ENCODE results near the gene ARHGEF28. TPM values are rescaled to one million over a fixed set of nuclear protein-coding genes. Genes with fewer than 3 reads are reported as not detected.

Gene ARHGEF28
- total and polyA plus RNA-seq, 9 of the 15 experiments (the other 6 are each of a cell fraction or from before 2014, with no cell fraction given): 0.27 TPM; not detected in 8

GRCh38 chr5:73897893-73898292, 271.9 kb downstream of the ARHGEF28 start:
- FAIRE-seq: no peak
- intact Hi-C loops (cut with micrococcal nuclease): no loop called here
- no TSS peak for BruUV-seq (replicated peaks)

More at GRCh38 chr5:73897893-73898292, 271.9 kb downstream of the ARHGEF28 start:
- in situ Hi-C loops (cut with MboI): no loop called here
- TF ChIP-seq NELFE (IDR thresholded peaks at IDR 0.05; ENCODE audit: insufficient read depth, insufficient read length): no peak
- TF ChIP-seq HSF4 (CRISPR knock-in tag; IDR thresholded peaks at IDR 0.05; ENCODE audit: borderline replicate concordance): no peak
- TF ChIP-seq USF1 (CRISPR knock-in tag; IDR thresholded peaks at IDR 0.05): no peak
- no peak for TF ChIP-seq TARDBP (IDR thresholded peaks at IDR 0.05)
- no peak for TF ChIP-seq POLR2G (IDR thresholded peaks at IDR 0.05; ENCODE audit: low read depth, low read length)
- no peak for TF ChIP-seq NFRKB (IDR thresholded peaks at IDR 0.05; ENCODE audit: low read depth)
- TF ChIP-seq ARID2 (IDR thresholded peaks at IDR 0.05): no peak
- TF ChIP-seq ATF6 (CRISPR knock-in tag; IDR thresholded peaks at IDR 0.05): no peak
- Histone ChIP-seq H3K9ac (ENCODE audit: insufficient read depth in 1 of 2, low read depth in 2 of 2, low read length in 2 of 2) (no peak overlapping the region), H3K9me3 (replicated peaks; ENCODE audit: control insufficient read depth, insufficient read depth, low read depth, low read length) (no peaks in the 10 kb centered on the region), H3K4me1 (replicated peaks in 1 of 2; ENCODE audit: control insufficient read depth in 2 of 2, insufficient read depth in 2 of 2, low read length in 2 of 2) (no peaks in the 10 kb centered on the region), H3K79me2 (ENCODE audit: control insufficient read depth, insufficient read depth, low read length) (no peaks in the 10 kb centered on the region), H3K27ac (ENCODE audit: extremely low read depth, low read depth, low read length) (no peak overlapping the region), H4K20me1 (replicated peaks; ENCODE audit: control insufficient read depth, insufficient read depth, low read length) (no peaks in the 10 kb centered on the region), H2AFZ (ENCODE audit: low read depth, low read length) (no peak overlapping the region), H3K4me2 (ENCODE audit: insufficient read depth, low read length) (no peak overlapping the region), H3K27me3 (ENCODE audit: control insufficient read depth in 2 of 2, insufficient read depth in 2 of 2, low read length in 2 of 2) (peaks cover 9 to 19% of the 10 kb centered on the region in 2 experiments; a peak in 4 of 5 replicates), H3K36me3 (ENCODE audit: control insufficient read depth, insufficient read depth, low read length) (no peaks in the 10 kb centered on the region), H3K9me1 (ENCODE audit: control insufficient read depth, insufficient read depth, low read length) (no peaks in the 10 kb centered on the region), H3K4me3 (no peak overlapping the region)
- ChIA-PET POLR2A (no interaction called here), CTCF (ENCODE audit: low intra/inter-chr PET ratio) (no interaction called here)
- ATAC-seq (no peak), DNase-seq (ENCODE audit: extremely low read depth in 1 of 4, low spot score in 3 of 4) (no peak)
- 0% methylated on average over 5 of the region's 5 CpGs for WGBS (ENCODE audit: insufficient coverage, low coverage, missing lambda C conversion rate)
